Astrocyte (in vitro differentiated cells and primary cell): ENCODE data around the gene ZIC1. TPM values are rescaled to one million over a fixed set of nuclear protein-coding genes. Genes with fewer than 3 reads are reported as not detected.

Experiments
- DNase-seq: peaks from one replicate; pipeline ENCODE4 v3.0.0-alpha.2; 2010; ENCODE audit warnings: low read depth
- FAIRE-seq: peaks from 2 replicates; lab custom pipeline; 2011; peaks lifted over from hg19 to GRCh38; lab: Jason Lieb, UNC
- H2AFZ ChIP-seq: 2 replicates; pipeline ENCODE4 v1.6.0; 2012; ENCODE audit warnings: low read depth, low read length, inconsistent platforms
- H3K27ac ChIP-seq: 2 replicates; pipeline ENCODE4 v1.5.1; 2011; ENCODE audit warnings: low read depth, low read length, inconsistent platforms
- H3K27me3 ChIP-seq: 2 replicates; pipeline ENCODE4 v1.6.0; 2011; ENCODE audit warnings: low read length, inconsistent platforms; ENCODE audit not compliant: insufficient read depth
- H3K36me3 ChIP-seq: 2 replicates; pipeline ENCODE4 v1.5.1; 2011; ENCODE audit warnings: low read length, inconsistent platforms; ENCODE audit not compliant: insufficient read depth
- H3K4me1 ChIP-seq: 2 replicates; pipeline ENCODE4 v1.5.1; 2011; ENCODE audit warnings: low read length, inconsistent platforms; ENCODE audit not compliant: insufficient read depth
- H3K4me2 ChIP-seq: 2 replicates; pipeline ENCODE4 v1.6.0; 2012; ENCODE audit warnings: low read length, inconsistent platforms
- H3K4me3 ChIP-seq: 2 replicates; pipeline ENCODE4 v1.5.1; 2011; ENCODE audit warnings: low read depth, mild to moderate bottlenecking, low read length, inconsistent platforms; ENCODE audit not compliant: insufficient read depth
- H3K79me2 ChIP-seq: 2 replicates; pipeline ENCODE4 v1.6.0; 2012; ENCODE audit warnings: mild to moderate bottlenecking, low read length, inconsistent platforms; ENCODE audit not compliant: insufficient read depth
- H3K9ac ChIP-seq: 2 replicates; pipeline ENCODE4 v1.6.0; 2012; ENCODE audit warnings: mild to moderate bottlenecking, low read length, inconsistent platforms
- H3K9me3 ChIP-seq: 2 replicates; pipeline ENCODE4 v1.5.1; 2012; ENCODE audit warnings: low read depth, mild to moderate bottlenecking, low read length, inconsistent platforms; ENCODE audit not compliant: insufficient read depth
- H4K20me1 ChIP-seq: 2 replicates; pipeline ENCODE4 v1.6.0; 2012; ENCODE audit warnings: low read length, inconsistent platforms; ENCODE audit not compliant: insufficient read depth
- H3K27ac Mint-ChIP-seq: one replicate; pipeline ENCODE4 v1.8.0; 2021; ENCODE audit warnings: mild to moderate bottlenecking, mixed read lengths; ENCODE audit not compliant: unreplicated experiment
- H3K27me3 Mint-ChIP-seq: one replicate; pipeline ENCODE4 v1.8.0; 2021; ENCODE audit warnings: low read depth, mixed read lengths; ENCODE audit not compliant: unreplicated experiment
- H3K36me3 Mint-ChIP-seq: one replicate; pipeline ENCODE4 v1.8.0; 2021; ENCODE audit warnings: low read depth, mixed read lengths; ENCODE audit not compliant: unreplicated experiment
- H3K4me1 Mint-ChIP-seq: one replicate; pipeline ENCODE4 v1.8.0; 2021; ENCODE audit warnings: low read depth, mixed read lengths; ENCODE audit not compliant: unreplicated experiment
- H3K4me3 Mint-ChIP-seq: one replicate; pipeline ENCODE4 v1.8.0; 2021; ENCODE audit warnings: mild to moderate bottlenecking, moderate library complexity, mixed read lengths; ENCODE audit not compliant: unreplicated experiment
- H3K9me3 Mint-ChIP-seq: one replicate; pipeline ENCODE4 v1.8.0; 2021; ENCODE audit warnings: mild to moderate bottlenecking, mixed read lengths; ENCODE audit not compliant: unreplicated experiment
- CTCF ChIP-seq: IDR thresholded peaks from 2 replicates; pipeline ENCODE4 v1.5.1; 2011; ENCODE audit warnings: low read depth, mild to moderate bottlenecking, inconsistent platforms, low read length, moderate library complexity; ENCODE audit not compliant: insufficient read depth
- EZH2 ChIP-seq: IDR thresholded peaks from 2 replicates; pipeline ENCODE4 v1.6.1; 2012; ENCODE audit warnings: mild to moderate bottlenecking, low read length, inconsistent platforms; ENCODE audit not compliant: insufficient read depth
- total RNA-seq: library from RNA; stranded (reverse); gene quantifications from 2 replicates; pipeline ENCODE4 v1.2.1, GENCODE V29; 2021

The ZIC1 gene
- total RNA-seq, 1 donor from 2014 or later = 0.30 TPM

GRCh38 chr3:147418371-147418781, 9.2 kb downstream of the ZIC1 start:
- Mint-ChIP-seq H3K27ac (no peak overlapping the region), H3K4me1 (peaks cover 9% of the 10 kb centered on the region), H3K27me3 (peaks cover 93% of the 10 kb centered on the region), H3K9me3 (peaks cover 6% of the 10 kb centered on the region), H3K4me3 (peak overlapping the region; percentile 80), H3K36me3 (no peaks in the 10 kb centered on the region)
- peak overlapping the region; percentile 67 for H3K4me3 ChIP-seq
- no peaks in the 10 kb centered on the region for H4K20me1 ChIP-seq
- FAIRE-seq (peak; percentile 58), DNase-seq (no peak)
- peak overlapping the region; percentile 75 for H3K9ac ChIP-seq
- peaks cover 4% of the 10 kb centered on the region for H3K36me3 ChIP-seq
- H3K4me2 ChIP-seq = peak overlapping the region; percentile 86
- H2AFZ ChIP-seq = peak overlapping the region; percentile 75
- H3K27me3 ChIP-seq = peaks cover 42% of the 10 kb centered on the region
- peaks cover 36% of the 10 kb centered on the region for H3K4me1 ChIP-seq
- no peaks in the 10 kb centered on the region for H3K9me3 ChIP-seq
- TF ChIP-seq CTCF = no peak
- TF ChIP-seq EZH2 = no peak
- H3K79me2 ChIP-seq = peaks cover 26% of the 10 kb centered on the region
- peak overlapping the region; percentile 67 for H3K27ac ChIP-seq

DNA sequence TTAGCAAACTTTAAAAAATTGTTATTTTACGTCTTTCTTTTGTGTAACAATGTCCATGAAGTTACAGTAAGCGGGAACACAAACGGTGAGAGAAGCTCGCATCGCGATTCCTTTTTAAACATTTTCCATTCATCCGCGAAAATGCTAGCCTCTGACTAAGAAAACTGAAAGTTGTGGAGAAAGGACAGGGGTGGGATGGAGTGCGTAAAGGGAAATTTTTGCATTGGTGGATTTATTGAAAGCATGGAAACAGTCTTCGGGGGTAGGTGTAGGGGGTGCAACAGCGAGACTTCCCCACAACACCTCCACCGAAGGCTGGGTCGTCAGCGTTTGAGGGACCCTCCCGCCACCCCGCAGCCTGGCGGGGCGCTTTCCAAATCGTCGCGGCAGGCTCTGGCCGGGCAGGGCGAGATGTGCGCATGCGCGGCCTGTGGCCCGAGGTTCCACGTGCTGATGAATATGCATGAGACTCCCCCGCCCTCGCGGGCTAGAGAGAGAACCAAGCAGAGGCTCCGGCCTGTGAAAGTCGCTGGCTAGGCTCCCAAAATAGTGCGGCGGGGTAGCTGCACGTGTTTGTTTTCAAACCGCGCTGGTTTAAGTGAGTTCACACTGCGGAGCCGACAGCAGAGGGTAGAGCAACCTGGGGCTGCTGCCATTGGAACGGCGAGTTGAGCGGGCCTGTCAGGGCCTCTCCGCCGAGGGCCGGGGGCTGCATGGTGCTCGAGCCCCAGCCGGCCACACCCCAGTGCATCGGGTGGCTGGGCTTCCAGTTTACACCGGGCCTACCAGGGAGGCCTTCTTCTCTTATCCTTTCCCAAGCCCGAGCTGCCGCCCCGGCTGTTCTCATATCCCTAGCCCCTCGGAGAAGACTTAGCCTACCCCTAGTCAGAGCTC, 9.9 kb downstream of the ZIC1 start:
- no peak for FAIRE-seq
- peaks cover 36% of the 10 kb centered on the region for H3K4me1 ChIP-seq
- H3K27ac Mint-ChIP-seq = no peak overlapping the region
- H3K4me3 ChIP-seq = peak overlapping the region; percentile 67
- H3K79me2 ChIP-seq = peaks cover 24% of the 10 kb centered on the region
- H3K9me3 ChIP-seq = no peaks in the 10 kb centered on the region
- H3K9me3 Mint-ChIP-seq = peaks cover 4% of the 10 kb centered on the region
- H3K4me1 Mint-ChIP-seq = peaks cover 9% of the 10 kb centered on the region
- H3K4me2 ChIP-seq = peak overlapping the region; percentile 86
- DNase-seq = peak; percentile 54
- peak overlapping the region; percentile 80 for H3K4me3 Mint-ChIP-seq
- peaks cover 46% of the 10 kb centered on the region for H3K27me3 ChIP-seq
- H2AFZ ChIP-seq = peak overlapping the region; percentile 75
- peaks cover 96% of the 10 kb centered on the region for H3K27me3 Mint-ChIP-seq
- H4K20me1 ChIP-seq = no peaks in the 10 kb centered on the region
- H3K36me3 Mint-ChIP-seq = no peaks in the 10 kb centered on the region
- TF ChIP-seq CTCF (no peak), EZH2 (peak; percentile 60)
- peak overlapping the region; percentile 67 for H3K27ac ChIP-seq
- peaks cover 2% of the 10 kb centered on the region for H3K36me3 ChIP-seq
- H3K9ac ChIP-seq = peak overlapping the region; percentile 75

DNA sequence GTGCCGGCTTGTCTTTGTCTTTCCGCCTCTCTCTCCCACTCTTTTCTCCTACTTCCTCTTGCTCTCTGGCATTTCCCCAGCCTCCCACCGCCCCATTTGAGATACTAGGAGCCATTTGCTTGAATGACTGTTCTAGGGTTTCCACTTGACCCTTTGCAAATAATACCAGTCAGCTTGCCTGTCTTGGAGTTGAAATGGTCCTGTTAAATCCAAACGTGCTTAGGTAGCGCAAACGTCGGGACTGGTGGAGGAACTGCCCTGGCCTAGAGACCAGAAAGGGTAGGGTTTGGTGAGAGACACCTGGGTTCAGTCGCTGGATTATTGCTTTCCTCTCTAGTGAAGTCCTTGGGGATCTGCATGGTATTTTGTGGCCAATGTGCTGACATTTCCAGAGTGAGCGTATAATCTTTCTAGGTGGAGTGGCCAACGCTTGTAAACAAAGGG, 10.6 kb downstream of the ZIC1 start:
- H3K9ac ChIP-seq = peak overlapping the region; percentile 35
- FAIRE-seq = no peak

More for the DNA sequence above, 10.6 kb downstream of the ZIC1 start:
- H3K79me2 ChIP-seq = peaks cover 16% of the 10 kb centered on the region
- Mint-ChIP-seq H3K27me3 (peaks cover 92% of the 10 kb centered on the region), H3K27ac (peak overlapping the region; percentile 34), H3K4me1 (peaks cover 9% of the 10 kb centered on the region), H3K4me3 (peak overlapping the region; percentile 76), H3K36me3 (no peaks in the 10 kb centered on the region), H3K9me3 (peaks cover 4% of the 10 kb centered on the region)
- H3K9me3 ChIP-seq = no peaks in the 10 kb centered on the region
- peak; percentile 28 for TF ChIP-seq EZH2
- TF ChIP-seq CTCF = no peak
- no peaks in the 10 kb centered on the region for H3K36me3 ChIP-seq
- peaks cover 47% of the 10 kb centered on the region for H3K27me3 ChIP-seq
- no peak overlapping the region for H3K4me3 ChIP-seq
- peak overlapping the region; percentile 75 for H2AFZ ChIP-seq
- peak overlapping the region; percentile 67 for H3K27ac ChIP-seq
- no peaks in the 10 kb centered on the region for H4K20me1 ChIP-seq
- peak overlapping the region; percentile 86 for H3K4me2 ChIP-seq
- no peak for DNase-seq
- H3K4me1 ChIP-seq = peaks cover 36% of the 10 kb centered on the region
